AG09309 (cell line): Measurements from ENCODE around the gene SLCO4A1.

ENCODE experiments used
- DNase-seq: peaks from one replicate; pipeline ENCODE4 v3.0.0-alpha.2; 2010; ENCODE audit warnings: low read depth
- H3K4me3 ChIP-seq: 2 replicates; pipeline ENCODE4 v1.5.1; 2011; ENCODE audit warnings: mild to moderate bottlenecking, low read depth, low read length, moderate library complexity; ENCODE audit not compliant: control insufficient read depth
- TF ChIP-seq, protein P1 (sequence below): IDR thresholded peaks from 2 replicates; pipeline ENCODE4 v1.5.1; 2011; ENCODE audit warnings: mild to moderate bottlenecking, low read depth, low read length, inconsistent platforms; ENCODE audit not compliant: insufficient read depth, control insufficient read depth; ENCODE audit errors: missing control alignments

Gene SLCO4A1

DNA sequence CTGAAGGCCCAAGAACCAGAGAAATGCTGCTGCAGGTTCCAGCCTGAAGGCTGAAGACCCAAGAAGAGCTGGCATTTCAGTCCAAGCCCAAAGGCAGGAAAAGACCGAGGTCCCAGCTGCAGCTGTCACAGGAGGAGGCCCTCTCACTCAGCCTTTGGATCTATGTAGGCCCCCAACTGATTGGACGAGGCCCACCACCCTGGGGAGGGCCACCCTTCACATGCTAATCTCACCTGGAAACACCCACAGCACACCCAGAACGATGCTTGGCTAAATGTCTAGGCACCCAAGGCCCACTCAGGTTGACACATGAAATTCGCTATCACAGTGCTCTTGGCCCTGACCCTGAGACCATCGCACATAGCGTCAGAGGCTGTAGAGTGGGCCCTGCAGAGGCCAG is 6.8 kb downstream of the SLCO4A1 start:
- H3K4me3 ChIP-seq: no peak overlapping the region
- no peak for DNase-seq
- TF ChIP-seq, protein P1, sequence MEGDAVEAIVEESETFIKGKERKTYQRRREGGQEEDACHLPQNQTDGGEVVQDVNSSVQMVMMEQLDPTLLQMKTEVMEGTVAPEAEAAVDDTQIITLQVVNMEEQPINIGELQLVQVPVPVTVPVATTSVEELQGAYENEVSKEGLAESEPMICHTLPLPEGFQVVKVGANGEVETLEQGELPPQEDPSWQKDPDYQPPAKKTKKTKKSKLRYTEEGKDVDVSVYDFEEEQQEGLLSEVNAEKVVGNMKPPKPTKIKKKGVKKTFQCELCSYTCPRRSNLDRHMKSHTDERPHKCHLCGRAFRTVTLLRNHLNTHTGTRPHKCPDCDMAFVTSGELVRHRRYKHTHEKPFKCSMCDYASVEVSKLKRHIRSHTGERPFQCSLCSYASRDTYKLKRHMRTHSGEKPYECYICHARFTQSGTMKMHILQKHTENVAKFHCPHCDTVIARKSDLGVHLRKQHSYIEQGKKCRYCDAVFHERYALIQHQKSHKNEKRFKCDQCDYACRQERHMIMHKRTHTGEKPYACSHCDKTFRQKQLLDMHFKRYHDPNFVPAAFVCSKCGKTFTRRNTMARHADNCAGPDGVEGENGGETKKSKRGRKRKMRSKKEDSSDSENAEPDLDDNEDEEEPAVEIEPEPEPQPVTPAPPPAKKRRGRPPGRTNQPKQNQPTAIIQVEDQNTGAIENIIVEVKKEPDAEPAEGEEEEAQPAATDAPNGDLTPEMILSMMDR: no peak

DNA sequence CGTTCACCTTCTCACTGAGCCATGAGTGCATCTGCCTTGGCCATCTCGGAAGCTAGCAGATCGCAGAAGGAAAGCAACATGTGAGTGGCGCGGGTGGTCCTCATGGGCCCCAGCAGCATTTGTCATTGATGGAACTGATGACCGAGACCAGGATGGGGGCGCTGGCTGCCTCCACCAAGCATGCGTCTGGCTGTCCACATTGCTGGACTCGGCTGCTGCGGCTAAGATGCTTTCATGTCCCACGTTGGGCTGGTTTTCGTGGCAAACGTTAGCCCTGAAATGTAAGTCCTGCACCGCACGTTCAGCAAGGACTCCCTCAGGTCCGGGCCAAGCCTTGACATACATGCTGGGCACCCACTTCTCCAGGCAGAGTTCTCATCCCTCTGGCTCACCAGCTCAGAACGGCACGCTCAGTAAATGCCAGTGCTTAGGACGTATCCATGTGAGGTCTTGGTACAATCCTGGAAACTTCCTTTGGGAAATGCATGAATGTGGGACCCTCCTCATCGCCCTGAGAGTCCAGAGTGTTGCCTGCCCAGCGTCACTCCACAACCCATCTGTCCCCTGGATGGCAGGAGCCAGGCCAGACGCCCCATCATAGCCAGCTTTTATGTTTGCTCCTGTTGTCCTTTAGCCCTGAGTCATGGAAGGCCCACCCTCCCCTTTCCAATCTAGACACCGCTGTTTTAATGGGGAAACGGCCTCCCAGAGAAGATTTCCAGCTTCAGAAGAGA is 8.4 kb downstream of the SLCO4A1 start:
- no peak overlapping the region for H3K4me3 ChIP-seq
- no peak for DNase-seq
- TF ChIP-seq, protein P1: no peak

DNA sequence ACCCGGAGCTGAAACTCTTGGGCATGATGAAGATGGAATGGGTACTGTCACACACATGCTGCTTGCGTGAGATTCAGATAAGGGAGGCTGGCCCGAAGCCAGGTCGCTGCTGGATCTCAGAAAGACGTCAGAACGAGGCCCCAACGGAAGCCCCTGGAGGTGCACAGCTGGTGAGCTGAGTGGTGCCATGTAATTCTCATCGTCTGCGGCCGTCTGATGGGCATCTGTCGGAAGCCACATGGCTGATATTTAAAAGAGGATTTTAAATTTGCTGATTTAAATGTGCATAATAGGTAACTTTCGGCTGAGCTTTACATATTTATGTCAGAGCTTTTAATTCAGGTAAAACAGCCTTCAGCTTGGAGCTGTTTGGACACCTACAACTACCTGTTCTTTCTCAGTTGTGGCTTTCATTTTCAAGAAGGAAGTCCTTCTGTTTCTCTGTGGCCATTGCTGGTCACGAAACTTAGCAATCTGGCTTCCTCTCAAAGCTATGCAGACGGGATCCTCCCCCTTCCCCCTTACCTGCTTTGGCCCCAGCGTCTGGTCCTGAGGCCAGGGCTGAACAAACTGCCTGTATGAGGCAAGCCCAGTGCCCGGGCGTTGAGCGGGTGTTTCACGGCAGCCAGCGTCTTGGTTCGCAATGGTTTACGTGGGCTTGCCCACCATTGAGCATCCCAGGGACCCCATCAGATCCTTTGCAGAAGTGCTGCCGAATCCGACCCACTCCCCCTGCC is 9.2 kb downstream of the SLCO4A1 start:
- DNase-seq: no peak
- H3K4me3 ChIP-seq: no peak overlapping the region
- TF ChIP-seq, protein P1: no peak

DNA sequence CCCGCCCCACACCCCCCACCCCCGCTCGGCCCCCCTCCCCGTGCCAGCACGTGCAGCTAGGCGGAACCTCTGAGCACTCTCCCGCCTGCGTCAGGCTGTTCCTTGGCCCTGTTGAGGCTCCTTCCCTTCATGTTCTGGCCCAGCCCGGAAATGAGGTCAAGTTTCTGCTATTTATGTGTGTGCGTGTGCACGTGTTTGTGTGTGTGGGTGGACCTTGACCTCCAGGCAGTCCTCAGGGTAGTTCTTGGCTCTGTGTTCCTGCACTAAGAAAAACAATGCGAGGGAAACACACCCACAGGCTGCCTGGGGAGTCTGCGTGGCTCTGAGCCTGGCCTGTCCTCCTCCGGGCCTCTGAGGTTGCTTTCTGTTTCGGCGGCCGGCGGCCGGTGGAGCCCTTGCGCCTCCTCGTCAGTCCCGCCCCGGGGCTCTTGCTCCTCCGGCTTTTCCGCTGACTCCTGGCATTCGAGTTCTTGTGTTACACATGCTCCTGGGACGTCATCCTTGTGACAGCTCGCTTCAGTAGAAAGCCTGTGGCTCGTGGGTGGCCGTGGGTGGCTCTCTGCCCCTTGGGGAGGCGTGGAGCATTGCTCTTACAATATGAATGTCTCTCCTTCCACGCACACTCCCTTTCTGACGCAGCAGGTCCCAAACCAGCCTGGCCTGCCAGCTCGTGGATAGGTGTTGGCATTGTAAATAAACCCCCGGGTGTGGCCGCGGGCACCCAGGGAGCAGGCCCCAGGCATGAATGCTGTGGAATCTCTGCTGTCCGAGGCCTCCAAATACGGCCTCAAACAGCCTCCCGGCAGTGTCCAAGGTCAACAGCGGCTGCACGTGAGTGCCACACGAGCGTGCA is 10.0 kb downstream of the SLCO4A1 start:
- TF ChIP-seq, protein P1: no peak
- peak; percentile 95 for DNase-seq
- H3K4me3 ChIP-seq: peak overlapping the region; percentile 12

DNA sequence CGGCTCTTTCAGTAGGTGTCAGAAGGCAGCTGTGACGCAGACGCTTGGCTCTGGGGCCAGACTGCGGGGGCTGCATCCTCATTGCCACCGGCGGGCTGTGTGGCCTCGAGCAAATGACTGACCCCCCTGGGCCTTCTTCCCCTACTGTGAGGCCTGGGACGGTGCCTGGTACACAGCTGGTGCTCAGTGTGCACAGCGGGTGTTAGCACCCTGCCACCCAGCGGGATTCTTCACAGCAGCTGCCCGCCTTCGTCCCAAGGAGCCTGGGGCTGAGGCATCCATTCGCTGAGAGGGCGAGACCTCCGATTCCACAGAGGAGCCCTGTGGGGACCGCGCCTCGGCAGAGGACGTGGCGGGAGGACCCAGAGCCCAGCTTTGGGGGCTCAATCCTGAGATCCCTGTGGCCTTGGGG is 10.6 kb downstream of the SLCO4A1 start:
- no peak for DNase-seq
- TF ChIP-seq, protein P1: no peak
- no peak overlapping the region; the same call in 1 of the 2 replicates for H3K4me3 ChIP-seq

DNA sequence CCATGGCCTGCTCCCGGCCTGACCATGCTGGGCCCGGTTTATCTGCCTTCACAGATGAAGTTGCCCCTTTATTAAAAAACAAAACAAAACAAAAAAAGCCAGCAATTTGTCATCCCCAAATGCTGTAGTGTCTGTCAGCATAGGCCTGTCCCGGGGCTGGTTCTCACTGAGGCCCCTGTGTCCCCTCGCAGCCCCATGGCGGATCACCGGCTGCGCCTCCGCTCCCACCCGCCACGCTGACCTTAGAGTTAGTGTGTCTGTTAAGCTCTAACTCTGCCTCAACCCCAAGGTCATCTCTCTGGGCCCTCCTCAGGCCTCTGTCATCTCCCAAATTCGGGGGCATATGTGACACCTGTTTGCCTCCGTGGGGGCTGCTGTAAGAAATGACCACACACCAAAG is 11.1 kb downstream of the SLCO4A1 start:
- no peak overlapping the region for H3K4me3 ChIP-seq
- TF ChIP-seq, protein P1: no peak
- DNase-seq: no peak
